Tibial nerve (tissue), 4 donors: ENCODE data around the gene SLC29A3. TPM values are rescaled to one million over a fixed set of nuclear protein-coding genes. Genes with fewer than 3 reads are reported as not detected.
"Not testable (repeated sequence)": the region's sequence is repeated elsewhere in the genome, so short reads cannot be mapped to it uniquely, and the experiment has no call there.

ENCODE experiments used
- DNase-seq, 2 donors: peaks; one replicate each; pipeline ENCODE4 v3.0.0-alpha.2; 2019; ENCODE audit warnings: low spot score in 2 of 2
- H3K27ac ChIP-seq, 4 donors: fragments of 200-600 bp; sonication (generic) in 3 of 4; one replicate each; pipeline ENCODE4 v1.5.1; 2017 to 2019; ENCODE audit warnings: mild to moderate bottlenecking in 1 of 4
- H3K27me3 ChIP-seq, 2 donors: fragments of 200-600 bp; sonication (generic) in 1 of 2; one replicate each; pipeline versions ENCODE4 v1.5.1 to v1.6.0; 2017 to 2019
- H3K36me3 ChIP-seq, 3 donors: fragments of 200-600 bp; sonication (generic); one replicate each; pipeline ENCODE4 v1.5.1; 2018 to 2019
- H3K4me1 ChIP-seq, 4 donors: fragments of 200-600 bp; sonication (generic) in 3 of 4; one replicate each; pipeline ENCODE4 v1.5.1; 2017 to 2019
- H3K4me3 ChIP-seq, 4 donors: fragments of 200-600 bp; sonication (generic) in 3 of 4; one replicate each; pipeline ENCODE4 v1.5.1; 2017 to 2019; ENCODE audit warnings: mild to moderate bottlenecking in 1 of 4, moderate library complexity in 1 of 4
- H3K9me3 ChIP-seq, 4 donors: fragments of 200-600 bp; sonication (generic) in 3 of 4; one replicate each; pipeline ENCODE4 v1.5.1; 2017 to 2019
- EP300 ChIP-seq, 2 donors: sonication (generic); formaldehyde crosslinking; IDR thresholded peaks; one replicate each; pipeline ENCODE4 v1.6.1; 2017; ENCODE audit warnings: antibody characterized with exemption in 2 of 2, mild to moderate bottlenecking in 1 of 2
- POLR2A ChIP-seq, 2 donors: fragments of 450-650 bp; IDR thresholded peaks; one replicate each; pipeline ENCODE4 v1.6.1; 2017; ENCODE audit warnings: antibody characterized with exemption in 2 of 2, mild to moderate bottlenecking in 2 of 2, moderate library complexity in 2 of 2
- WGBS, 2 donors: methylation state at CpG; one replicate each; pipeline ENCODE4 v1.1.5; 2018; 5-methylcytosine and 5-hydroxymethylcytosine counted together
- total RNA-seq, 4 donors: library from RNA; depleted of rRNA; stranded (reverse); fragments of >200 nt; gene quantifications; one replicate each; pipeline ENCODE4 v1.1.0, GENCODE V29; 2016
- TF ChIP-seq, protein P1 (sequence below), 5 experiments: fragments of 200-600 bp in 3 of 5; fragments of 450-650 bp in 2 of 5; sonication (generic) in 3 of 5; IDR thresholded peaks; one replicate each; pipeline ENCODE4 v1.5.1; 2016 to 2019; ENCODE audit warnings: antibody characterized with exemption in 5 of 5, mild to moderate bottlenecking in 3 of 5, moderate library complexity in 2 of 5

The SLC29A3 gene
- total RNA-seq, 4 donors from 2014 or later, result 6.5 to 10.1 (median 7.4) TPM

DNA sequence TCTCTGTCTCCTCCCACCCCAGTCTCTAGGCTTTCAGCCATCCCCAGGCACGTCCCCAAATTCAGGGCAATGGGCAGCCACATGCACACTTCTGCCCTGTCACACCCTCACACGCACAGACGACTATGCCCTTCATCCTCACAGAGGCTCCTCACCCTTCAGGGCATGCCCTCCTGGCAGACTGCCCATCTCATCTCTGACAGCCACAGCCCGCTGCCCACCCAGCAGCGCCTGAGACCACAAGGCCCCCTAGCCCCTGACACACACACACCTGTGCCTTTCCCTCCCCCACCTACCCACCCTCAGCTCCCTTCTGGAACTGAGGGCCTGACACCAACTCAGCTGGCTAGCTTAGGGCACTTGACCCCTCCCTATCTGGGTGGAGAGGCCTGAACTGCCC, 23.0 kb upstream of the SLC29A3 start:
- Histone ChIP-seq H3K9me3 (no peaks in the 10 kb centered on the region), H3K27ac (no peak overlapping the region), H3K4me3 (no peak overlapping the region), H3K4me1 (peaks cover 0 to 33% (median 0%) of the 10 kb centered on the region in 4 donors), H3K27me3 (no peaks in the 10 kb centered on the region), H3K36me3 (peaks cover 0 to 5% (median 0%) of the 10 kb centered on the region in 3 donors)
- no peak for DNase-seq
- whole genome bisulfite sequencing, 2 donors, result 60 to 61% methylated on average over 5 of the region's 5 CpGs
- TF ChIP-seq POLR2A (IDR thresholded peaks at IDR 0.05) (no peak), EP300 (IDR thresholded peaks at IDR 0.05) (no peak)
- TF ChIP-seq, protein P1, sequence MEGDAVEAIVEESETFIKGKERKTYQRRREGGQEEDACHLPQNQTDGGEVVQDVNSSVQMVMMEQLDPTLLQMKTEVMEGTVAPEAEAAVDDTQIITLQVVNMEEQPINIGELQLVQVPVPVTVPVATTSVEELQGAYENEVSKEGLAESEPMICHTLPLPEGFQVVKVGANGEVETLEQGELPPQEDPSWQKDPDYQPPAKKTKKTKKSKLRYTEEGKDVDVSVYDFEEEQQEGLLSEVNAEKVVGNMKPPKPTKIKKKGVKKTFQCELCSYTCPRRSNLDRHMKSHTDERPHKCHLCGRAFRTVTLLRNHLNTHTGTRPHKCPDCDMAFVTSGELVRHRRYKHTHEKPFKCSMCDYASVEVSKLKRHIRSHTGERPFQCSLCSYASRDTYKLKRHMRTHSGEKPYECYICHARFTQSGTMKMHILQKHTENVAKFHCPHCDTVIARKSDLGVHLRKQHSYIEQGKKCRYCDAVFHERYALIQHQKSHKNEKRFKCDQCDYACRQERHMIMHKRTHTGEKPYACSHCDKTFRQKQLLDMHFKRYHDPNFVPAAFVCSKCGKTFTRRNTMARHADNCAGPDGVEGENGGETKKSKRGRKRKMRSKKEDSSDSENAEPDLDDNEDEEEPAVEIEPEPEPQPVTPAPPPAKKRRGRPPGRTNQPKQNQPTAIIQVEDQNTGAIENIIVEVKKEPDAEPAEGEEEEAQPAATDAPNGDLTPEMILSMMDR (IDR thresholded peaks at IDR 0.05), result no peak

DNA sequence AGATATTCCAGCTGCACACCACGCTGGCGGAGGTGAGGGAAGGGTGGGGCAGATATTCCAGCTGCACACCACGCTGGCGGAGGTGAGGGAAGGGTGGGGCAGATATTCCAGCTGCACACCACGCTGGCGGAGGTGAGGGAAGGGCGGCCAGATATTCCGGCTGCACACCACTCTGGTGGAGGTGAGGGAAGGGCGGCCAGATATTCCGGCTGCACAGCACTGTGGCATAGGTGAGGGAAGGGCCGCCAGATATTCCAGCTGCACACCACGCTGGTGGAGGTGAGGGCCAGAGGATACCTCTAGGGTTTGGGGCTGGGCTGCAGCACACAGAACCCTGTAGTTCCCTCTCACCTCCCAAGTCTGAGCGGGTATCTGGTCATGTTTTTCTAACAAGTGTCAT, 22.2 kb upstream of the SLC29A3 start:
- not testable (repeated sequence) for H3K27me3 ChIP-seq, H3K36me3 ChIP-seq, DNase-seq, H3K27ac ChIP-seq, H3K9me3 ChIP-seq, H3K4me3 ChIP-seq
- WGBS, 2 donors, result 84 to 85% methylated on average over 13 of the region's 13 CpGs
- peaks cover 0 to 33% (median 0%) of the 10 kb centered on the region in 4 donors for H3K4me1 ChIP-seq

DNA sequence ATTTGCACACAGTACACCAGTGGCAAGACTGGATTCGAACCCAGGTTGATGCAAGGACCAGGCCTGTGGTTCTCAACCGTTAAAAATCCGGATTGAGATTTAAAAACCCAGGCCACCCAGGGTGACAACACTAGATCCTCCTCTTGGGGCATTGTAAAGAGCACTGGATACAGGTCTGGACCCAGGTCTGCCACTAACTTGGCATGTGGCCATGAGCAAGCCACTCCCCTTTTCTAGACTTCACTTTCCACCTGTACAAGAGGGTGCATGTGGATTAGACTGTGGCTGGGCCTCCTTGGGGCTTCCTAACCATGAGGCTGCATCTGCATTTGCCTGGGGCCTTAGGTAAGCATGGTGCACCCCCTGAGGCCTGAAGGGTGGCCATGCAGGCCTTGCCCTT, 21.7 kb upstream of the SLC29A3 start:
- no peak for DNase-seq
- Histone ChIP-seq H3K4me3 (no peak overlapping the region), H3K36me3 (peaks cover 0 to 5% (median 0%) of the 10 kb centered on the region in 3 donors), H3K27me3 (no peaks in the 10 kb centered on the region), H3K4me1 (peaks cover 0 to 33% (median 0%) of the 10 kb centered on the region in 4 donors), H3K9me3 (no peaks in the 10 kb centered on the region), H3K27ac (no peak overlapping the region)
- TF ChIP-seq EP300 (IDR thresholded peaks at IDR 0.05) (no peak), POLR2A (IDR thresholded peaks at IDR 0.05) (no peak)
- TF ChIP-seq, protein P1 (IDR thresholded peaks at IDR 0.05), result no peak
- 92 to 93% methylated on average over 3 of the region's 3 CpGs for WGBS, 2 donors

DNA sequence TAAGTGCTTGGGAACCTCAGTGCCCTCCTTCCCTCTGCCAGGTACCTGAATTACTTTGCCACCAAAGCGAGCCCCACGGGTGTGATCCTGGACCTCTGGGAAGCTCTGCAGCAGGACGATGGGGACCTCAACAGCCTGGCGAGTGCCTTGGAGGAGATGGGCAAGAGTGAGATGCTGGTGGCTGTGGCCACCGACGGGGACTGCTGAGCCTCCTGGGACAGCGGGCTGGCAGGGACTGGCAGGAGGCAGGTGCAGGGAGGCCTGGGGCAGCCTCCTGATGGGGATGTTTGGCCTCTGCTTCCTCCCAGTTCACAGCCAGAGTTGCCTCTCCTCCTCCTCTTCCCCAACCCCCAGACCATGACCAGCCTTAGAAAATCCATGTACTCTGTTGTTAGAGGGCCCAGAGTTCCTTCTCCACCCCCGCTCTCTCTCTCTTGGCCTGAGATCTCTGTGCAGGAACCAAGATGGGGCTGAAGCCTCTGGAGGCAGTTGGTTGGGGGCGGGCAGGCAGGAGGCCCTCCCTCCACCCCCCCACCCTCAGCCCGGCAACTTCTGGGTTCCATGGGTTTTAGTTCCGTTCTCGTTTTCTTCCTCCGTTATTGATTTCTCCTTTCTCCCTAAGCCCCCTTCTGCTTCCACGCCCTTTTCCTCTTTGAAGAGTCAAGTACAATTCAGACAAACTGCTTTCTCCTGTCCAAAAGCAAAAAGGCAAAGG, 19.8 kb upstream of the SLC29A3 start:
- peaks cover 0 to 20% (median 0%) of the 10 kb centered on the region in 4 donors for H3K4me1 ChIP-seq
- 68% methylated on average over 14 of the region's 14 CpGs for WGBS, 2 donors
- H3K4me3 ChIP-seq, result no peak overlapping the region
- no peak for TF ChIP-seq EP300 (IDR thresholded peaks at IDR 0.05)
- TF ChIP-seq, protein P1 (IDR thresholded peaks at IDR 0.05), result no peak
- no peak for TF ChIP-seq POLR2A (IDR thresholded peaks at IDR 0.05)
- no peak for DNase-seq
- no peaks in the 10 kb centered on the region for H3K27me3 ChIP-seq
- no peaks in the 10 kb centered on the region for H3K9me3 ChIP-seq
- H3K36me3 ChIP-seq, result no peaks in the 10 kb centered on the region
- H3K27ac ChIP-seq, result no peak overlapping the region

DNA sequence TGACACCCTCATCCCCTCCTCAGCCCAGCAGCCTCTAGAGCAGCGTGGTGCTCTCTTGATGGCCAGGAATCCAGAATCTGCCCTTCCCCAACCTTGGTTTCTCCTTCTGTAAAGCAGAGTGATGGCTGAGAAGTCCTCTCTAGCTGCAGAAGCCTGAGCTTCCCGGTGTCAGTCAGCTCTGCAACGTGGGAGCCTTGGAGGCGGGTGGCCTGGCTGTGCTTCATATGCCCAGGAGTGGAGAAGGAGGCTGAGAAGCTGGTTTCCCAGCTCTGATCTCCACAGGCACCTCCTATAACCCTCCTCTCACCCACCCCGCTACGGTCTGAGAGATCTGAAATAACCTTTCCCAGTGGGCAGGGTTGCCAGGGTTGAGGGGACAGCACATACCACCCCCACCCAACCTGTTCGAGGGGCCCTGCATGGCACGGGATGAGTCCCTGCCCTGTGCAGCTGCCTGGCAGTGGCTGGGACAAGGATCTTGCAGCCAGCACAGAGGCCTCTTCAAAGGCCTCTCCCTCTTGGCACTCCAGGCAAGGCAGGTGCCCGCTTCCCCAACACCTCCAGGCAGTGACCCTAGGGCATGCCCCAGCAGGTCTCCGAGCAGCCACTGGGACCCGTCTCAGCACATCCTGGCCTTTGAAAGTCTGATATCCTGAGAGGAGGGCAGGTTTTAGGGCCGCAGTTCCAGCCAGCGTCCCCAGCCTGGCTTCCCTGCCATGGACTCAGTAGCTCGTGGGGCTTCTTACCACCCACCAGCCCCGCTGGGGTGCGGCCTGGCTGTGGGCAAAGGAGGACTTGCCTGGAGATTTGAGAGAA, 18.3 kb upstream of the SLC29A3 start:
- Histone ChIP-seq H3K4me3 (no peak overlapping the region), H3K4me1 (peaks cover 0 to 18% (median 0%) of the 10 kb centered on the region in 4 donors), H3K27me3 (no peaks in the 10 kb centered on the region), H3K27ac (no peak overlapping the region), H3K36me3 (no peaks in the 10 kb centered on the region), H3K9me3 (no peaks in the 10 kb centered on the region)
- TF ChIP-seq POLR2A (IDR thresholded peaks at IDR 0.05), result no peak
- TF ChIP-seq, protein P1 (IDR thresholded peaks at IDR 0.05), result no peak
- TF ChIP-seq EP300 (IDR thresholded peaks at IDR 0.05), result no peak
- DNase-seq, result no peak
- 88 to 91% methylated on average over 8 to 14 of the region's 16 CpGs for WGBS, 2 donors
